NB4 (cell line): Measurements from ENCODE around the gene ANKH.

Experiments used
- DNase-seq: peaks from one replicate; pipeline ENCODE4 v3.0.0; 2010; ENCODE audit warnings: low read depth
- H3K4me3 ChIP-seq: one replicate; pipeline ENCODE4 v1.5.1; 2011; ENCODE audit warnings: mild to moderate bottlenecking, low read depth, low read length, moderate library complexity
- CTCF ChIP-seq: IDR thresholded peaks from one replicate; pipeline ENCODE4 v1.5.1; 2012; ENCODE audit warnings: low read depth, low read length
- MAX ChIP-seq: IDR thresholded peaks from 2 replicates; pipeline ENCODE4 v1.6.1; 2011; ENCODE audit warnings: low read depth, low read length
- MYC ChIP-seq: IDR thresholded peaks from 2 replicates; pipeline ENCODE4 v1.6.1; 2011; ENCODE audit warnings: low read depth, low read length
- POLR2A ChIP-seq: IDR thresholded peaks from 2 replicates; pipeline ENCODE4 v1.6.1; 2011; ENCODE audit warnings: mild to moderate bottlenecking; ENCODE audit not compliant: insufficient read length; ENCODE audit errors: extremely low read depth

ANKH gene

GRCh38 chr5:14713476-14714390 lies 157.8 kb downstream of the ANKH start:
- no peak for DNase-seq

GRCh38 chr5:14712666-14713065 lies 158.9 kb downstream of the ANKH start:
- no peak for DNase-seq
- TF ChIP-seq CTCF = no peak
- TF ChIP-seq MAX = no peak
- TF ChIP-seq POLR2A = no peak
- no peak for TF ChIP-seq MYC
- no peak overlapping the region for H3K4me3 ChIP-seq

More at GRCh38 chr5:14713476-14714390, 157.8 kb downstream of the ANKH start:
- no peak overlapping the region for H3K4me3 ChIP-seq
- TF ChIP-seq MYC (no peak), CTCF (no peak), MAX (no peak), POLR2A (no peak)

DNA sequence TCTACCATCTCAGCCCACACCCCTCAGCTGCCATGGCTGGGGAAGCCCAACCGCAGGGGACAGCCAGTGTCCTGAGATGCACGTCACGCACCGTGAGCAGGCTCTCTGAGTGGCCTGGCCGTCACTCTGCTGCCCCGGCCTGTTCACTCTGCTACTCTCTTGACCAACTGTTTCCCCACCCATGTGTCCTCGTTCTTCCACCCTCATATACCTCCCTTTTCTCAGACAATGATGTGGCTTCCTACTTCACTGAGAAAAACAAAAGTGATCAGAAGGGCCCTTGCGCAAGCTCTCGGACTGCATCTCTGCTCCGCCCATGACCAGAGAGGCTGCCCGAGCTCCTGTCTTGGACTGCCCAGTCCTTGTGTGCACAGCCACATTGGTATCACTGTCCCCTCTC lies 159.4 kb downstream of the ANKH start:
- no peak for DNase-seq
- TF ChIP-seq MAX (no peak), CTCF (no peak), MYC (no peak), POLR2A (no peak)
- H3K4me3 ChIP-seq = no peak overlapping the region

- DNase-seq = no peak
- H3K4me3 ChIP-seq = no peak overlapping the region
- no peak for TF ChIP-seq CTCF
- no peak for TF ChIP-seq MYC
- no peak for TF ChIP-seq POLR2A
- no peak for TF ChIP-seq MAX
Observed at GRCh38 chr5:14710313-14710994, 161.1 kb downstream of the ANKH start.

DNA sequence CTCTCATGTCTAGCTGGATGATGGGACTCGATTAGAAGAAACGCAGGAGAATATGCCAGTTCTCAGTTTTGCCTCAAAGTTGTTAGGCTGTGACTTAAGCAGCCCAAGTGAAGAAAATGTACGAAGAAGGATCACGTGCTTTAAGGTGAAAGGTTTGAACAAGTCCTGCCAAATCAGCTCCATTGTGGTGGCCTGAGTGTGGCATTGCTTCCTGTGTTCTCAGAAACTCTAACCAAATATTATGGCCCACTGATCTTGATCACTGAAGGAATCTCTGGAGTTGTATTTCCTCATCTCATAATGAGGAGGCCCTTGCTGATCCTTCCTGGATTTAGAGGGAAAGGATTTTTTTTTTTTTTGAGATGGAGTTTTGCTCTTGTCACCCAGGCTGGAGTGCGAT lies 163.0 kb downstream of the ANKH start:
- no peak for DNase-seq
- TF ChIP-seq MAX (no peak), CTCF (no peak), MYC (no peak)
- no peak overlapping the region for H3K4me3 ChIP-seq
